SW 1271 (cell line): ENCODE measurements around the gene HOXB4.

ENCODE experiments used
- DNase-seq, 2 experiments: peaks; one replicate each; lab custom pipeline; 2025; lab: John Stamatoyannopoulos, UW

HOXB4 gene

DNA sequence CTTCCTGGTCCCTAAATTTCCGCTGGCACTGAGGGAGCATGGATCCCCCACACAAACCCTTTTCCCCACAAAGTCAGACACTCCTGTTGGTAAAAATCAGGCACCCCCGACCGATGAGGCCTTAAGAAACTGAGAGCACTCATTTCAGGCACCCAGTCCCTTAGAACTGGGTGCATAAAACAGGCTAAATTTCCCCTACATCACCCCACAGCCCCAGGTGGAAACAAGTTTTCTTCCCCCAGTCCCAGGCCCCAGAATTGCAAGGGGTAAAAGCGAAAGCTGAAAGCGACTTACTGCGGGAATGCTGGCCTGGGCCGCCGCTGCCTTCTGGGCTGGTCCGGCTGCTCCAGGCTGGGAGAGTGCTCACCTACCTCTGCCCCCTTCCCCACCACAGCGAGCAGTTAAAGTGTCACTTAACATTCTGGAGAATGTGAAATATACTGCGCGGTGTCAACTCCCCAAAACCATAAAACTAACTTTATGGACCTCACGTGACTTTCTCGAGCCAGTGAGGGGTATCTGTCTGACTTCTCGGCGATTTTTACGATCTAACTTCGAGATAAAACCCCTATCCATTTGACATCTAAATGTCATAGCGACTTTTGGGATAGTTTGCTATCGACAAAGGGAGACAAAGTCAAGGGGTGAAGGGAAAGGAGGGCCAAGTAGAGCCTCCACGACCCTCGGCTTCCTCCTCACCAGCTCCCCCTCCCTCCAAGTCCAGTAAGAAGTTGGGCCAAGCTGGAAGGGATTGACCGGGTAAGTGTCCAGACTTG is 11.9 kb upstream of the HOXB4 start, which contains the start of gene HOXB3:
TSS of gene HOXB3 (minus strand) at position 411 of the 776 bp plus-strand sequence. CDS start 37,767 bp downstream, outside the sequence.
- DNase-seq, result no peak

DNA sequence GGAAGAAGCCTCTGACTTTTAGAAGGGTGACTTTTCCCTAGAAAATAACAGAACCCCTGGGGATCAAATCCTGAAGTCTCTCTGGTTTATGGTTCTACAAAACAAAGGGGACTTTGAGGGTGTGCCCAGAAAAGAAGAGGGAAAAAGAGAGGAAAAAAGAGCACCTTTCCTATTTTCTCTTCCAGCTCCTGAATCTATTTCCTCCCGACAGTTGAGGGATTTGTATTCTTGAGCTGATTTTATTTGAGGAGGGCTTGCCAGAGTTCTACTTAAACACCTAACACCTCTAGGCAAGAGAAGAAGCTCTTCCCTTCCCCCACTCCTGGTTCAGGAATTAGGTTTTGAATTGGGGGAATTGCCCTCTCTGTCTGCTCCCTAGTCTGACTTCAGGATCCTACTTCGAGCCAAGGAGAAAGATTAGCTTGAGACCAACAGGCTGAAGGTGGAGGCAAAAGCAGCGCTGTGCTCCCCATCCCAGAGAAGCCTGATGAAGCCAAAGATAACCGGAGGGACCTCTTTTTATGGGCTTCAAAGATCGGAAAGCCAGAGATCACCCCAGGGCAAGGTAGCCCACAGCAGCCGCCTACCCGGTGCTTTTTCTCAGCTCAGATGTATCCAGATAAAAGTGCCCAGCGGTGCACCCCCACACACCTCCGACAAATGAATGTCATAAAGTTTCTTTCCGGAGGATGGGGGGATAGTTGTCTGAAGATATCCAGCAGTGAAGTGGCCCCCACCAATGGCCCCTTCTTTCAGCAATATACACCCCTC is 11.1 kb upstream of the HOXB4 start:
- DNase-seq, result no peak

DNA sequence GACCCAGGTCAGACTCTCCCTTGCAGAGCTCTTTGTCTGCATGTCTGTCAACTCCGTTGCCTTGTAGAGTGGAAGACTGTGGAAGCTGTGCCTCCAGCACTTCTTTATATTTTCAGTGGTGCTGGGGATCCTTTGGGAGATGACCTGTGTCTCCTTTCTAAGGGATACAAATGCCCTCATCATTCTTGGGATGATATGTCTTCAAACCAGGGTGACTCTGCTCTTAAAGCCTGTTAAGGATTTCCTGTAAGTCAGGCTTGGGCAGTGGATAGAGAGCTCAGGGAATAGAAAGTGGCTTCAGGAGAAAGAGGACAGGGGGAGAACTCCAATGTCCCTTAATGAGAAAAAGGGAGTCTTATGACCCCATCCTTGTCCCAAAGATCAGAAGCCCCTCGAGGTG is 10.4 kb upstream of the HOXB4 start:
- DNase-seq, result no peak

DNA sequence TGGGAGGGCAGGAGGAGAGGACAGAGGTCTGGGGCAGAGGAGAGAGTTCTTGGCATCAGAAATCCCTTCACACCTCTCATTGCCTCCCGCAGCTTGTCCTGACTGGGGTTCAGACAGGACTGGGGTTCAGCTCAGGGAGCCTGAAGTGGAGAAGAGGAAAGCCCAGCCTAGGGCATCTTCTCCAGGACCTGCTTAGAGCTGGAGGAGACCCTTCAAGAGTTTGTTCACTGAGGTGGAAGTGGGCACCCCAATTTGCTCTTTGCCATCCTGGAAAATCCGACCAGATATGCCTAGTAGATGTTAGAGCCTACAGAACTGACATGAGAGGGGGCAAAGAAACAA is 9.9 kb upstream of the HOXB4 start:
- no peak for DNase-seq

DNA sequence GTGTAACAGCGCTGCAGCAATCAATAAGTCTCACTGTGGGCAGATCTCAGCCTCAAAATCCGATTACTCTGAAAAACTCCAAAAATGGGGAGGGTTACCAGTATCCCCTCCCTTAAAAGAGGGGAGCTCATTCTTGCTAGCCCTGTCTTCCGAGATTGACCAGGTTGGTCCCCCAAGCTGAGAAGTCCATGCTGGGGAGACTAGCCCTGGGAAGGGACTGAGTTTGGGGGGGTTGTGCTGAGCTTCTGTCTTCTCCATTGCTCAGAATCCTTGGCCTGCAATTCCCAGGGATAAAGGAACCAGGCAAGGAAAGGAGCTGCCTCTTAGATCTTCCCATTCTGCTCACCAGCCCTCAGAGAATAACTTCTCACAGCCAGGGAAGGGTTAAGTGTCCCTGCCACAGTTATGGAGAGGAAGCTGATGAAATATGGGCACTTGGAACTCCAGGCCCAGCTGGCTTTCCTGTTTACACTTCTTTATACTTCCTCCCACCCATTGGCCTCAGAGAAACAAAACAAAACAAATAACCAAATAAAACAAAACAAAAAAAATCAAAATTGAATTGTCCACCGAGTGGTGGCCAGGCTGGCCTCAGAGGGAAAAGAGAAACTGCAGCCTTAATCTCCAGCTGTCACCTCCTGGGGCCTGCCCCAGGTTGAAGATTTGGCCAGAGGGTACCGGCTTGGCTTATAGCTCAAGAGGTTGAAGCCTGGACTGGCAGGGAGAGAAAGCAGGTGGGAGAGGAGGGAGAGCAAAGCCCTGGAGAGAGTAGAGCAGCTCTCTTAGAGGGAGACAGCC is 9.3 kb upstream of the HOXB4 start:
- no peak for DNase-seq

DNA sequence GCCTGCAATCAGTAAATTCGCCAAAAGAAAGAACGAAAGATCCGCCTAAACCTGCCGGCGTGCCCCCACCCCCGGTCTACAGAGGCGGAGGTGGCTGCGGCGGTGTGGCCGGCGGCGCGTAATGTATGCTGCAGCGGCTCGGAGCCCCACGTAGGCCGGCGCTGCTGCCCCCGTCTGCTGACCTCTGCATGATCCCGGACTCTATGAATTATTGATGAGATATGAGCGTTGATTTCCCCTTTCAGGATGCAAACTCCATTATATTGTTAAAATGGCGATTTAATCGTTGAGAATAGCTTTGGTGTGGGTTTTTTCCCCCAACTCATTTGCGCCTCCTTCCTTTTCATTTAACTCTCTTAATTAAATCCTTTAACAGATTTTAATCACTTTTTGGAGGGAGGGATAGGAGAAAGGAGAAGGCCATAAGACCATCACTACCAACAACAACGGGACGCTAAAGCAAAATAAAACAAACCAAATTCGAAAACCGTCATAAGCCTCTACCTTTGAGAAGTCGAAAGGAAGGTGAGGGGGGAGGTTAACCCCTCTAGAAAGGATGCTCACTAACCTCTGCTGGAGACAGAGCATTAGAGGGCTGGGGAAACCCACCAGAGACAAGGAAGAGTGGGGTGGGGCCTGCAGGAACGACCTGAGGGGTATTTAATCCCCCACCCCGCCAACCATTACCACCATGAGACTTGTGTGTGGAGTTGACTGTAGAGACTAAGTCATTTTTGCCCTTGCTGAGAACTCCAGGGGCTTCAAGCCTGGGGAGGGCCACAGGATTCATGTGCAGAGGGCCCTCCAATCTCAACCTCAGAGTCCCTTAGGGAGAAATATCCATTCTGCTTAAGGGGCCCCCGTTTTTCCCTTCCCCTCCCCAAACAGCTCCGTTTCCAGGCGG is 8.5 kb upstream of the HOXB4 start:
- DNase-seq, result no peak

DNA sequence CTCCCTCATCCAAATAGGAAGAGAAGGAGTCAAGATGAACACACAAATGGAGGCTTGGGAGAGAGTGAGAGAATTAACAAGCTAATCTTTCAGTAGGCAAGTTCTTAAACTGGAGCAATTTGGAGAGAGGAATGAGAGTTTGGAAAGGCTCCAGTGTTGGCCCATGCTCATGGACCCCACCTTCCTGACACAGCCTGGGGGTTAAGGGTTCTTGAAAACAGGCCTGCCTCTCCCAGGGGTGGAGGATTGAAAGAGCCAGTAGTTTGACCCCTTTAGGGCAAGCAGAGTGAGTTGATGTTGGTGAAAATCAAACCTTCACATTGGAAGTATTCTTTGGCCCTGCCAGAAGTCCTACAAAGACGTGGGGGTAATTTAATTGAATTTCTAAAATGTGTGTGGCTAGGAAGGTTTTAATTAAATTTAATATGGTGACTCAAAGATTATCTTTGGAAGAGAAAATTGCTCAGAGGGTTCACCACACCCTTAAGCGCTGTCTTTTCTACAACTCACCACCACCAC is 6.1 kb upstream of the HOXB4 start:
- DNase-seq, result no peak

DNA sequence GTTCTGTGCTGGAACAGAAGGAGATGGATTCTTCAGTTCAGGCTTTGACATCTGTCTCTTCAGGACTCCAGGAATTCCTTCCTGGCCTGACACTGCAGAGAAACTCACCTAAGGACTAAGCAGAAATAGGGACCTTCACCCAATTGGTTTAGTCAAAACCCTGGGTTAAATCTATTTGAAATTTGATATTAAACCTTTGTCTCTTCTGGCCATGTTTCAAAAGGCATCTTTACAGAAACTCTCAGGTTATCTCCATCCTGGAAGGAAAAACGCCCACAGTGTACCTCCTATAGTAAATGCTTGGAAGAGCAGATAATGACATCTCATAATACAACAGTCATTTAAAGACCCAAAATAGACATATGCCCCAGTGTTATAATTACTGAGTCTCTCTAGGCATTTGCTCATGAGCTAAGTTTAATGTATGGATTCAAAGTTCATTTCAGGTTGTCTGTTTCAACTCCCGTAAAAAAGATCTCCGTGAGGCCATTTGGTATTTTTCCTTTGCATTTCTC is 5.6 kb upstream of the HOXB4 start:
- no peak for DNase-seq

DNA sequence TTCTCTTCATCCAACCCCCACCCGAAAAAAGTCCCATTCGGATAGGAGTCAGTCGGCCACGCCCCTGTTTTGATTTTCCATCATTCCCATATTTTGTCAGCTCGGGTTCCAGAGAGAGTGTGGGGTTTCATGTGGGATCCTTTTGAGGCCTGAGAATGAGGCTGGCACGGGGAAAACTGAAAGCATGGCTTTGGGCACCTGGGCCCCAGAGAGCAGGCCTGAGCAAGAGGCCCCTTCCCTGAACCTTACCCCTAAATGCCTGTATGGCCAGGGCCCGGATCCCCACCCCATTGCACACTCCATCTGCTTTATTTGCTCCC is 4.6 kb upstream of the HOXB4 start:
- no peak for DNase-seq

DNA sequence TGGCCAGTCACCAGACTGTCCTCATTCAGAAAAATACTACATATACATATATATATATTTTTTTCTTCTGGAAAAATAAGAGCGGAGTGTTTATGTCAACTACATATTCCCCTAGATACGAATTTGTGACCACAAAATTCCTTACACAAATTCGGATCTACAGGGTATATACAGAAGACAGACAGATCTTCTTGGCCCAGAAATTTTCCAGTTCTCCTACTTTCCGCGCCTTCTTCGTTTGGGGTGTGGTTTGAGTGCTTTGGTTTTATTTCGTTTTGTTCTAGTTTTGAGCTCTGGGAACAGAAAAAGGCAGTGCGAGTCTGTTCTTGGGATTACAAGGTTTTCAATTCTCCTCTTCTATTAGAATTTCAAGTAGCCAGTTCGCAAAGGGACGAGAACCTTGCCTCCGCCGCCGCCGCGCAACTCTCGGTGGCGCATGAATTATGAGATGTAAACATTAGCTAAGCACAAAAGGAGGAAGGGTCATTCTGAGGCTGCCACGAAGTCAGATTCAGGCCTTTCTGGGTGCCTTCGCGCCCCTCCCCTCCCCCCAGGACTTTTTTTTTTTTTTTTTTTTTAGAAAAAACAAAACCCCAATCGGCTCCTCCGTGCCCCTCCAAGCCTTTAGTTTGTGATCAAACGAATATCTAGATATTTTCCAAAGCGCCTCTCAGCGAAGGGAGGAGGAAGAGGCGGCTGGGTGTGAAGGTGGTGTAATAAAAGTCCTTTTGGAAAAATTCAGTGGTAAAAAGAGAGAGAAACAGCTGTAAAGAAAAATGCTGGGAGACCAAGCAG is 1.8 kb upstream of the HOXB4 start:
- DNase-seq, result no peak

DNA sequence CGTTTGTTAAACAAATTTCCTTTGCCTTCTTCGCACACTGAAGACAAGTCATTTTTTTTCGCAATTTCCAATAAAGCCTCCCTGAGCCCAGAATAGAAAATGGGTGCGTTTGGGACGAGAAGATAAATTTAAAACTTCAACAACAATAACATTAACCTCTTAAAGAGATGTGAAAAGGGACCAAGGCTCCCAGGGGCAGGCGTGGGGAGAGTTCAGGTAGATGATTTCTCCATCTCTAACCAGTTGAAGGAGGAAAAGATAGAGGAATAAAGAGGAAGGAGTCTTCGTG is 1.3 kb upstream of the HOXB4 start:
- no peak for DNase-seq

DNA sequence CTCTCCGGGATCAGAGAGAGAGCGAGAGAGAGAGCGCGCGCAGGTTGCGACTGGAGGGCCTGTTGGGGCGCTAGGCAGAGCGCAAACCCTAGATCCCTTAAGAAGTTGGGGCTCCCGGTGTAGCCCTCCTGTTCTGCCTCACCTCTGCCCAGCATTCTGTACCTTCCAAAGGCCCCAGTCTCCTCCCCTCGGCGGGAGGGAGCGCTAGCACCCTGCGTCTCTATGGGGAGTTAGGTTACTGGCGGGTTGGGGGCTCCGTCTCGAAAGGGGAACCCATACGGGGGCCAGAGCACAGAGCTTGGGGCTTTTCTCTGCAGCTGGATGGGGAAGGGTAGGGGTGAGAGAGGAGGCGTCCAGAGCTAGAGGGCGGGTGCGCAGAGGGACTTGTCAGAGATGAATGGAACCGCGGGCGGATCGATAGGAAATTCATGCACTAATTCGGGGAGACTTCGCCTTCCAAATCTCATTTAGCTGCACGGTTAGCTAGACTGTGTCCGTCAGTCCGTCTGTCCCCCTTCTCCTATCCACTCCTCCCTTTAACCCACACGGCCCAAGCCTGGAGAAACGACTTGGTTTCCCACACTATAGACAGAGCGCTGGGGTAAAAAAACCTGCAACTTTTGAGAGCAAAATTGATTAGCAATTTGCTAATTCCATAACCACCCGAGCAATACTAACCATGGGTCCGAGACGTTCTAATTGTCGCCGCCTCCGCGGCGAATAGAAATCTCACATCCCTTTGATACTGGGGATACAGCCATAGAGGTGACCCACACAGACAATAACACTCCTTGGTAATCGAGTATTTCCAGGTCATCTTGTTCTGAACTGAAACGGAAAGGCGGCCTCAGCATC is 693 bp upstream of the HOXB4 start:
- no peak for DNase-seq

DNA sequence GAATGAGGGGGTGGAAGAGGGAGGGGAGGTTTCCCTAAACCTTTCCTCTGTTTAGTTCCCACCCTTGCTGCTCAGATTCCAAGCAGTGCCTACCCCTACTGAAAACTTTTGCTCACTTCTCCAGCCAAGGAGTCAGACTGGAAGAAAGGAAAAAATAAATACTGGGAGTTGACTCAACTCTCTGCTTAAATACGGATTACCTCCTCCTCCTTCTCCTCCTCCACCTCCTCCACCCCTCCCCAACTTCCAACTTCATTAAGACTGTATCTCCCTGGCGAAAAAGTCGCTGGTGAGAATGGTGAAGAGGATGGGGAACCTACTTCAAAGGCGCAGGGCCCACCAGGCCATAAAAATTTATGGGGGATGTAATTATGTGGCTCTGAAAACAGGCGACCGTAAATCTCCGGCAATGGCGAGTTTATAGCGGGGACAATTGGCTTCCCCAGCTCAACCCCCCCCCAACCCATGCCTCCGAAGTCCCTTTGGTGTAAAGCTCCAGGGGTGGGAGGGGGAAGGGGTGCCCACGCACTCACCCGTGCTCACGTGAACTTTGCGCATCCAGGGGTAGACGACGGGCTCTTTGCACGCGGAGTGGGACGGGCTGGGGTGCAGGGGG is 712 bp downstream of the HOXB4 start:
- no peak for DNase-seq

DNA sequence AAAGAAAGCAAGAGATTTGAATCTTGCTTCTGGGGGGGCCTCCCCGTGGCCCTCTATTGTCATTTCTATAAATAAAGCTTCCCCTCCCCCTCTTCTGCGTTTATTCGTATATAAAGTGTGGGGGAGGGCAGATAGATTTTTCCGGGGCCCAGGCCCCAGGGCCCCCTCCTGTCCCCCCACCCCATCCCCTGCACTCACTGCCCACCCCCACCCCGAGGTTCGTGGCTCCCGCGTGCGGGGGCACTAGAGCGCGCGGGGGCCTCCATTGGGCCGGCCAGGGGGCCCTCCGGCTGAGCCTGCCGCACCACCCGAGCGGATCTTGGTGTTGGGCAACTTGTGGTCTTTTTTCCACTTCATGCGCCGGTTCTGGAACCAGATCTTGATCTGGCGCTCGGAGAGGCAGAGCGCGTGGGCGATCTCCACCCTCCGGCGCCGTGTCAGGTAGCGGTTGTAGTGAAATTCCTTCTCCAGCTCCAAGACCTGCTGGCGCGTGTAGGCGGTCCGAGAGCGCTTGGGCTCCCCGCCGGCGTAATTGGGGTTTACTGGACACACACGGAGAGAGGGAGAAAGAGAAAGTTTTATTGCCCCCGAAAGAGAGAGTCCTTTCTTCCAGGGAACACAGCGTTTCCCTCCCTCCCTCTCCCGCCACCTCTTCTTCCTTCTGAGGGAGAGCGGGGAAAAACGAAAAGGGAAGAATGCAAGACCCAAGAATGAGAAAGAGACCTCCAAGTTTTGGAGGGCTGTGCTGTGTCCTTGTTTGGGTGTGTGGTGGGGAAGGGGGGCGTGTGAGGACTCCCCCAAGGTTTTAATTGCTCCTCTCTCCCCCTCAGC is 1.5 kb downstream of the HOXB4 start:
- DNase-seq, result no peak

DNA sequence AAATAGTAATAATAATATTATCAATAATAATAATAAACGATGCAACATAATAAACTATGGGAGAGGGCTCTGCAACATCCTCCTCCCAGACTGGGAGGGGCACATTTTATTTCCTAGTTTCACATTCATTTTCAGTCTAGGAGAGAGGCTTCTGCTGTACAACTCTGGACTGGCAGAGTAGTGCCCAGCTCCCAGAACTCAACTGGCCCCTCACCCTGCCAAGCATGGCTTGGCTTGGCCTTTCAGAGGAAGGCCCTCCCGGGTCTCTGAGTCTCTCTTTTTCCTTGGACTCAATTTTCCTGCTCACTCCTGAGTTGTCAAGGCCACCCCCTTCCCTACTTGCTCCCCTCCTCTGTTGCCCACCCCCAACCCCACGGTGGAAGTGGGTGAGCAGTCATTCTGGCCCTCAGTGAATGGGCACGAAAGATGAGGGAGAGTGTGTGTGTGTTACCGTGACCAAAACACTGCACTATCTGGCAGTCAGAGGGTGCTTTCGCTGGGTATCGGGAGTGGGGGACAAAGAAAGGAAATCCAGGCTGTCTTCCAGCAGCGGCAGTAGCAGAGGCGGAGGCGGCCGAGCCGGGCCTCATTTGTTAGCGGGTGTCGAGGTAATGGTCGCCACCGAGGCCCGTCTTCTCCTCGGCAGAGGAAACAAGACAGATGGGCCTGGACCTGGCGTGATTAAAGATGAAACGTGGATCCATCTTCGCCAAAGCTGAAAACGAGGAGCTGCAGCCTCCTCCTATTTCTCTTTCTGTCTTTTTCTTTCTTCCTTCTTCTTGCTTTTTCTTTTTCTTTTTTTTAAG is 2.3 kb downstream of the HOXB4 start:
- DNase-seq, result no peak

DNA sequence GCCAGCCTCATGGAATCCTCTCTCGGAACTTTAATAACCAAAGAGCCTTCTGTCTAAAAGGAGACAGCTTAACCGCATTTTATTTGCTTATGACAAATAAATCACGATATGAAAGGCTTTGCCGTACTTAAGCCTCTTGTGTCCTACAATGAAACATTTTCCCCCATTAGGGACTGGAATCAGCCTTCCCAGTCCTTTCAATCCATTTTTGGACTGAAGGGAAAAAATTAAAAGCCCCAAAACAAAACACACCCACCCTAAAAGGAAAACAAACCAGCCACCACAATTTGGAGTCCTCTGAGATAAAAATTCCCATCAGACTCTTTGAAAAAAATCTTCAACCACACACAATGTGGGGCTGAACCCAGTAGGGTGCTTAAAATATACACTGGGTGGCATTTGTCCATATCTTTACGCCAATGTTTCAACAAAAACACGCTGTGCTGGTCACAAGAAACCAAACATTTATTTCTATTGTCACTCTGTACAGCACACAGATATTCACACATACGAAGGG is 3.0 kb downstream of the HOXB4 start:
- DNase-seq, result no peak

DNA sequence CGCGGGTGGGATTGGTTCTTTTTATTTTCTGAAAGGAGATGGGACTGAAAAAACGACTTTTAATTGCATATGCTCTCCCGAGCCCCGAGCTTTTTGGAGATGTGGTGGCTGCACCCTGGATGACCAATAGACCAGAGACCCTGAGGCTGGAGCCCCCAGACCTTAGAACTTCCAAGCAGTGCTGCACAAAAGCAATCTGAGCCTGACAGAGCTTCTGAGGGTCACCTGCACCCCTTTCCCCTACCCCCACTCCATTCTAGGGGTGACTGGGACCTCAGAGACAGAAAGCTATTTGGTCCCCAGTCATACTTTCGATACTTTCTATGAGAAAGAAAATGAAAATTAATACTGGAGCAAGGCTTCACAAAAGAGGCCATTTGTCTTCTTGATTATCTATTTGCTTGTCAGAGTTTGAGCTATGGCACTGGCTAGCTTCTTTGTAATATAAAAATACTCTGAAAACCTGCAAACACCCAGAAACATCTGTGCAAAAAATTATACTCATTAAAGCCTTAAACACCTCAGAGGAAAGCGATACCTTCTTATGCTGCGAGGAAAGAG is 3.6 kb downstream of the HOXB4 start:
- no peak for DNase-seq
